IMR-90 (cell line): Measurements from ENCODE around the gene APOBEC3B. TPM values are rescaled to one million over a fixed set of nuclear protein-coding genes. Genes with fewer than 3 reads are reported as not detected.
"Not testable (repeated sequence)": the region's sequence is repeated elsewhere in the genome, so short reads cannot be mapped to it uniquely, and the experiment has no call there.

Source experiments
- ATAC-seq: fragments of 200-7000 bp; cut with Tn5 transposase; 2 replicates; pipeline ENCODE4 v1.9.1; 2020; ENCODE audit warnings: low read depth, mild to moderate bottlenecking, moderate library complexity
- BruUV-seq: library from RNA; stranded (reverse); fragments of 400-500 nt; replicated peaks from 2 replicates; lab custom pipeline; 2021; lab: Mats Ljungman, UMichigan
- CTCF ChIA-PET: fragments of 300-600 bp; formaldehyde crosslinking; extraction: SDS; loops from one replicate; lab custom pipeline; 2021; ENCODE audit warnings: antibody characterized with exemption; lab: Yijun Ruan, JAX
- POLR2A ChIA-PET: fragments of 300-600 bp; sonication (Branson Sonifier 250); formaldehyde crosslinking; loops from one replicate; lab custom pipeline; 2022; ENCODE audit warnings: antibody characterized with exemption; ENCODE audit not compliant: unreplicated experiment; lab: Charles Lee
- DNase-seq: peaks from one replicate; pipeline ENCODE4 v3.0.0; 2013
- H2AFZ ChIP-seq: replicated peaks from 2 replicates; pipeline ENCODE3; 2013; ENCODE audit warnings: low read length, mild to moderate bottlenecking; ENCODE audit not compliant: poor library complexity
- H2AK5ac ChIP-seq: 2 replicates; pipeline ENCODE4 v1.6.1; 2013; ENCODE audit warnings: low read depth, low read length, inconsistent platforms
- H2AK9ac ChIP-seq: replicated peaks from 2 replicates; pipeline ENCODE3; 2013; ENCODE audit warnings: mild to moderate bottlenecking, low read depth, low read length, moderate library complexity; ENCODE audit not compliant: poor library complexity
- H2BK120ac ChIP-seq: 2 replicates; pipeline ENCODE4 v1.6.1; 2013; ENCODE audit warnings: low read depth, low read length, inconsistent platforms
- H2BK15ac ChIP-seq: 3 replicates; pipeline ENCODE4 v1.6.1; 2013; ENCODE audit warnings: low read depth, low read length, inconsistent platforms
- H2BK20ac ChIP-seq: 2 replicates; pipeline ENCODE4 v1.6.1; 2013; ENCODE audit warnings: low read depth, mild to moderate bottlenecking, inconsistent platforms, low read length, moderate library complexity
- H2BK5ac ChIP-seq: 2 replicates; pipeline ENCODE4 v1.6.1; 2013; ENCODE audit warnings: mild to moderate bottlenecking, low read depth, low read length, inconsistent platforms; ENCODE audit not compliant: poor library complexity, severe bottlenecking
- H3K14ac ChIP-seq: replicated peaks from 2 replicates; pipeline ENCODE4 v1.6.1; 2013; ENCODE audit warnings: low read depth, low read length, inconsistent platforms
- H3K18ac ChIP-seq: 2 replicates; pipeline ENCODE4 v1.6.1; 2013; ENCODE audit warnings: low read depth, low read length, control low read depth
- H3K23ac ChIP-seq: 2 replicates; pipeline ENCODE4 v1.6.1; 2013; ENCODE audit warnings: low read depth, low read length, inconsistent platforms
- H3K27ac ChIP-seq: 2 replicates; pipeline ENCODE4 v1.5.1; 2013; ENCODE audit warnings: mild to moderate bottlenecking, control low read depth, low read length; ENCODE audit not compliant: insufficient read depth
- H3K27me3 ChIP-seq: 2 replicates; pipeline ENCODE4 v1.6.1; 2013; ENCODE audit warnings: low read length; ENCODE audit not compliant: control insufficient read depth, insufficient read depth
- H3K36me3 ChIP-seq: 2 replicates; pipeline ENCODE4 v1.6.1; 2013; ENCODE audit warnings: low read length, mixed read lengths; ENCODE audit not compliant: control insufficient read depth, insufficient read depth
- H3K4ac ChIP-seq: 2 replicates; pipeline ENCODE4 v1.6.1; 2013; ENCODE audit warnings: low read depth, low read length, inconsistent platforms
- H3K4me1 ChIP-seq: 2 replicates; pipeline ENCODE4 v1.6.1; 2013; ENCODE audit warnings: low read length, mixed read lengths; ENCODE audit not compliant: control insufficient read depth, insufficient read depth
- H3K4me2 ChIP-seq: 2 replicates; pipeline ENCODE4 v1.6.1; 2013; ENCODE audit warnings: low read depth, mild to moderate bottlenecking, control low read depth, low read length, moderate library complexity
- H3K4me3 ChIP-seq: 2 replicates; pipeline ENCODE4 v1.5.1; 2013; ENCODE audit warnings: low read depth, mild to moderate bottlenecking, control low read depth, low read length, moderate library complexity; ENCODE audit not compliant: insufficient read depth
- H3K56ac ChIP-seq: 2 replicates; pipeline ENCODE4 v1.6.1; 2013; ENCODE audit warnings: low read length, inconsistent platforms; ENCODE audit not compliant: insufficient read depth; ENCODE audit errors: extremely low read depth
- H3K79me1 ChIP-seq, 2 experiments: 2 replicates each; pipeline ENCODE4 v1.6.1; 2013; ENCODE audit warnings: low read length in 2 of 2, inconsistent platforms in 1 of 2, low read depth in 1 of 2
- H3K9ac ChIP-seq: 2 replicates; pipeline ENCODE4 v1.6.1; 2013; ENCODE audit warnings: low read depth, low read length, control low read depth
- H3K9me1 ChIP-seq: 2 replicates; pipeline ENCODE4 v1.6.1; 2013; ENCODE audit warnings: low read length, inconsistent platforms; ENCODE audit not compliant: insufficient read depth
- H3K9me3 ChIP-seq: 2 replicates; pipeline ENCODE4 v1.6.1; 2013; ENCODE audit warnings: low read length; ENCODE audit not compliant: control insufficient read depth, insufficient read depth
- H4K20me1 ChIP-seq: 2 replicates; pipeline ENCODE4 v1.6.1; 2013; ENCODE audit warnings: low read length, inconsistent platforms; ENCODE audit not compliant: insufficient read depth
- H4K5ac ChIP-seq: 2 replicates; pipeline ENCODE4 v1.6.1; 2013; ENCODE audit warnings: mild to moderate bottlenecking, low read depth, low read length, control low read depth
- H4K8ac ChIP-seq, 2 experiments: 2 replicates each; pipeline ENCODE4 v1.6.1; 2013; ENCODE audit warnings: low read depth in 2 of 2, low read length in 2 of 2, control low read depth in 1 of 2, inconsistent platforms in 1 of 2
- H4K91ac ChIP-seq: 2 replicates; pipeline ENCODE4 v1.6.1; 2013; ENCODE audit warnings: low read depth, low read length, inconsistent platforms; ENCODE audit not compliant: insufficient read depth
- POLR2A ChIP-seq: IDR thresholded peaks from 2 replicates; pipeline ENCODE4 v1.6.1; 2012; ENCODE audit warnings: mild to moderate bottlenecking, low read depth, low read length
- RAD21 ChIP-seq: IDR thresholded peaks from 2 replicates; pipeline ENCODE4 v1.6.1; 2012; ENCODE audit warnings: low read length, improper control_type of control experiment
- WGBS, 2 experiments: methylation state at CpG; one replicate each; pipeline versions ENCODE4 v1.1.5 to v1.1.7; 2013; ENCODE audit warnings: missing lambda C conversion rate in 2 of 2; ENCODE audit not compliant: insufficient read length in 1 of 2; ENCODE audit errors: extremely low coverage in 2 of 2; 5-methylcytosine and 5-hydroxymethylcytosine counted together
- dilution Hi-C: fragments of 300-500 bp; cut with HindIII; formaldehyde crosslinking; loops from one replicate; pipeline ENCODE4 v1.14.3; 2018; ENCODE audit warnings: low sequenced_read_pairs; ENCODE audit not compliant: unreplicated experiment
- in situ Hi-C: fragments of 300-500 bp; cut with MboI; formaldehyde crosslinking; loops from 3 replicates; pipeline ENCODE4 v1.14.3; 2019; ENCODE audit warnings: low sequenced_read_pairs, inconsistent platforms, mixed read lengths
- intact Hi-C: fragments of 100-400 bp; cut with micrococcal nuclease; formaldehyde crosslinking; loops from 2 replicates; pipeline ENCODE4 v1.10.0; 2022
- polyA plus RNA-seq, 3 experiments: library from polyadenylated mRNA; depleted of rRNA; stranded (reverse); fragments of >200 nt; gene quantifications; 2 replicates each; pipeline ENCODE4 v1.2.3, GENCODE V29; 2012; ENCODE audit warnings: low replicate concordance in 1 of 3
- total RNA-seq: library from RNA; depleted of rRNA; stranded (reverse); fragments of >200 nt; gene quantifications from 2 replicates; pipeline ENCODE4 v1.2.3, GENCODE V29; 2012

Gene APOBEC3B
- total and polyA plus RNA-seq, 2 of the 4 experiments (the other 2 are of a cell fraction) = 17.6 to 34.2 TPM

GRCh38 chr22:39012533-39013511 is 30.7 kb downstream of the APOBEC3B start:
- no peak overlapping the region for H3K56ac ChIP-seq
- DNase-seq = no peak
- no peak overlapping the region for H3K4ac ChIP-seq
- peaks cover 5% of the 10 kb centered on the region for H3K4me1 ChIP-seq
- H3K4me2 ChIP-seq = no peak overlapping the region
- peak overlapping the region; percentile 39; the same call in 1 of the 2 replicates for H2AK5ac ChIP-seq
- H3K14ac ChIP-seq = no peak overlapping the region
- H3K9me1 ChIP-seq = peaks cover 7% of the 10 kb centered on the region; the same call in 1 of the 2 replicates
- H3K18ac ChIP-seq = no peak overlapping the region
- 83% methylated on average over 10 of the region's 29 CpGs; no CpG with 5 or more reads in 1 of the 2 experiments for WGBS, 2 experiments
- H3K79me1 ChIP-seq = peaks cover 8 to 30% of the 10 kb centered on the region in 2 experiments
- no TSS peak for BruUV-seq
- no peak overlapping the region for H3K4me3 ChIP-seq
- no peak for ATAC-seq
- no peak overlapping the region; a peak in 1 of 4 replicates for H4K8ac ChIP-seq
- H4K20me1 ChIP-seq = no peaks in the 10 kb centered on the region
- in situ Hi-C loops = loop anchor here (5.0 kb wide), 1 partner anchor 109 kb away; no protein-coding TSS in a partner anchor
- H2BK15ac ChIP-seq = no peak overlapping the region
- no peak overlapping the region for H2AK9ac ChIP-seq
- dilution Hi-C loops = no loop called here
- no peak overlapping the region for H4K5ac ChIP-seq
- ChIA-PET POLR2A (no interaction called here), CTCF (no interaction called here)
- no peak overlapping the region for H3K23ac ChIP-seq
- H3K9me3 ChIP-seq = no peaks in the 10 kb centered on the region
- H3K27ac ChIP-seq = no peak overlapping the region
- H2AFZ ChIP-seq = no peak overlapping the region
- no peak overlapping the region for H2BK5ac ChIP-seq
- H2BK20ac ChIP-seq = no peak overlapping the region
- no peak overlapping the region for H4K91ac ChIP-seq
- no peak overlapping the region for H3K9ac ChIP-seq
- TF ChIP-seq POLR2A (no peak), RAD21 (no peak)
- no peak overlapping the region for H2BK120ac ChIP-seq
- no peaks in the 10 kb centered on the region for H3K36me3 ChIP-seq
- intact Hi-C loops = no loop called here
- no peaks in the 10 kb centered on the region for H3K27me3 ChIP-seq

GRCh38 chr22:39013561-39013941 is 31.4 kb downstream of the APOBEC3B start:
- H3K18ac ChIP-seq, H4K20me1 ChIP-seq, dilution Hi-C loops, H3K36me3 ChIP-seq, H3K23ac ChIP-seq, ATAC-seq, H3K56ac ChIP-seq, H3K9me1 ChIP-seq, intact Hi-C loops, H2BK5ac ChIP-seq, H3K27me3 ChIP-seq, DNase-seq, H3K4me3 ChIP-seq, H2AK9ac ChIP-seq, BruUV-seq, CTCF ChIA-PET, H3K4me1 ChIP-seq, H3K9me3 ChIP-seq, POLR2A ChIA-PET: not testable (repeated sequence)
- in situ Hi-C loops = loop anchor here (5.0 kb wide), 1 partner anchor 109 kb away; no protein-coding TSS in a partner anchor
- H3K4ac ChIP-seq = peak overlapping the region; percentile 81
- H3K4me2 ChIP-seq = peak overlapping the region; percentile 23; the same call in 1 of the 2 replicates
- H3K14ac ChIP-seq = peak overlapping the region; percentile 50
- H2BK120ac ChIP-seq = peak overlapping the region; percentile 83; the same call in 1 of the 2 replicates
- peak overlapping the region; percentile 56; the same call in 1 of the 2 replicates for H4K91ac ChIP-seq
- peak overlapping the region; percentile 60; the same call in 1 of the 2 replicates for H2AK5ac ChIP-seq
- WGBS, 2 experiments = no CpG with 5 or more reads among the region's 6 CpGs
- peak overlapping the region; percentile 32; the same call in 1 of the 2 replicates for H3K9ac ChIP-seq
- peak overlapping the region; percentile 67; the same call in 1 of the 2 replicates for H2BK20ac ChIP-seq
- H2AFZ ChIP-seq = peak overlapping the region; percentile 64
- H4K8ac ChIP-seq = peak overlapping the region; percentile 79 to 93; a peak in 3 of 4 replicates
- H2BK15ac ChIP-seq = peak overlapping the region; percentile 47; the same call in 1 of the 3 replicates
- peaks cover 8 to 34% of the 10 kb centered on the region in 2 experiments for H3K79me1 ChIP-seq
- peak overlapping the region; percentile 92 for H3K27ac ChIP-seq
- peak overlapping the region; percentile 62; the same call in 1 of the 2 replicates for H4K5ac ChIP-seq
